Trophoblast cell (in vitro differentiated cells and primary cell): ENCODE results near the gene B4GALNT1. TPM values are rescaled to one million over a fixed set of nuclear protein-coding genes. Genes with fewer than 3 reads are reported as not detected.
"Not testable (repeated sequence)": the region's sequence is repeated elsewhere in the genome, so short reads cannot be mapped to it uniquely, and the experiment has no call there.

ENCODE experiments used
- DNase-seq, 2 donors: peaks; one replicate each; pipeline ENCODE4 v3.0.0-alpha.2; 2016
- H2AFZ ChIP-seq: 2 replicates; pipeline ENCODE4 v1.6.1; 2013; ENCODE audit warnings: low read length, moderate library complexity, mild to moderate bottlenecking; ENCODE audit not compliant: insufficient read depth, poor library complexity
- H2AK5ac ChIP-seq: 2 replicates; pipeline ENCODE4 v1.6.1; 2013; ENCODE audit warnings: mild to moderate bottlenecking, low read length
- H2BK120ac ChIP-seq: 2 replicates; pipeline ENCODE4 v1.6.1; 2013; ENCODE audit warnings: low read length, mild to moderate bottlenecking, moderate library complexity; ENCODE audit not compliant: insufficient read depth, poor library complexity
- H2BK12ac ChIP-seq: 2 replicates; pipeline ENCODE4 v1.6.1; 2013; ENCODE audit warnings: mild to moderate bottlenecking, low read length, moderate library complexity
- H2BK5ac ChIP-seq: 2 replicates; pipeline ENCODE4 v1.6.1; 2013; ENCODE audit warnings: low read length, low read depth, moderate library complexity, mild to moderate bottlenecking; ENCODE audit not compliant: poor library complexity
- H3K14ac ChIP-seq: 2 replicates; pipeline ENCODE4 v1.6.1; 2013; ENCODE audit warnings: mild to moderate bottlenecking, low read length
- H3K18ac ChIP-seq: 2 replicates; pipeline ENCODE4 v1.6.1; 2013; ENCODE audit warnings: mild to moderate bottlenecking, low read length
- H3K23ac ChIP-seq: 2 replicates; pipeline ENCODE4 v1.6.1; 2013; ENCODE audit warnings: low read length
- H3K27ac ChIP-seq: 2 replicates; pipeline ENCODE4 v1.5.1; 2013; ENCODE audit warnings: low read depth, mild to moderate bottlenecking, inconsistent platforms, low read length, moderate library complexity
- H3K27me3 ChIP-seq: 2 replicates; pipeline ENCODE4 v1.6.1; 2013; ENCODE audit warnings: inconsistent platforms, mild to moderate bottlenecking, low read length, moderate library complexity; ENCODE audit not compliant: insufficient read depth
- H3K36me3 ChIP-seq, 2 experiments: 1 replicate in 1 of 2; 2 replicates in 1 of 2; pipeline ENCODE4 v1.6.1; 2013; ENCODE audit warnings: low read length in 2 of 2, mild to moderate bottlenecking in 2 of 2, moderate library complexity in 1 of 2; ENCODE audit not compliant: insufficient read depth in 2 of 2, control insufficient read depth in 1 of 2
- H3K4ac ChIP-seq: 2 replicates; pipeline ENCODE4 v1.6.1; 2013; ENCODE audit warnings: low read depth, mild to moderate bottlenecking, low read length, moderate library complexity
- H3K4me1 ChIP-seq, 2 experiments: 1 replicate in 1 of 2; 2 replicates in 1 of 2; pipeline ENCODE4 v1.6.1; 2013; ENCODE audit warnings: low read length in 2 of 2, mild to moderate bottlenecking in 2 of 2, moderate library complexity in 1 of 2; ENCODE audit not compliant: insufficient read depth in 2 of 2, control insufficient read depth in 1 of 2
- H3K4me2 ChIP-seq: 2 replicates; pipeline ENCODE4 v1.6.1; 2013; ENCODE audit warnings: inconsistent platforms, mild to moderate bottlenecking, low read length, moderate library complexity
- H3K4me3 ChIP-seq: 2 replicates; pipeline ENCODE4 v1.5.1; 2013; ENCODE audit warnings: mild to moderate bottlenecking, low read depth, low read length, inconsistent platforms
- H3K79me1 ChIP-seq: one replicate; pipeline ENCODE4 v1.6.1; 2013; ENCODE audit warnings: low read length
- H3K79me2 ChIP-seq: 2 replicates; pipeline ENCODE4 v1.6.1; 2013; ENCODE audit warnings: low read length, mild to moderate bottlenecking; ENCODE audit not compliant: control insufficient read depth, insufficient read depth, poor library complexity
- H3K9ac ChIP-seq: 2 replicates; pipeline ENCODE4 v1.6.1; 2013; ENCODE audit warnings: mild to moderate bottlenecking, low read length
- H3K9me3 ChIP-seq: 2 replicates; pipeline ENCODE4 v1.6.1; 2013; ENCODE audit warnings: low read depth, mild to moderate bottlenecking, control low read depth, inconsistent platforms, low read length; ENCODE audit not compliant: insufficient read depth
- H4K12ac ChIP-seq: 2 replicates; pipeline ENCODE4 v1.6.1; 2013; ENCODE audit warnings: low read depth, mild to moderate bottlenecking, low read length, moderate library complexity
- H4K8ac ChIP-seq: 2 replicates; pipeline ENCODE4 v1.6.1; 2013; ENCODE audit warnings: low read depth, mild to moderate bottlenecking, low read length, moderate library complexity
- H4K91ac ChIP-seq: one replicate; pipeline ENCODE4 v1.6.1; 2013; ENCODE audit warnings: low read depth, mild to moderate bottlenecking, low read length, moderate library complexity
- WGBS: extraction: QIAGEN DNeasy Blood & Tissue Kit; methylation state at CpG from one replicate; pipeline ENCODE4 v1.1.7; 2013; ENCODE audit warnings: missing lambda C conversion rate; ENCODE audit not compliant: insufficient read length, insufficient coverage; ENCODE audit errors: extremely low coverage; 5-methylcytosine and 5-hydroxymethylcytosine counted together
- polyA plus RNA-seq: library from polyadenylated mRNA; stranded (reverse); fragments of 200-250 nt; gene quantifications from 2 replicates; pipeline ENCODE4 v1.2.3, GENCODE V29; 2013

Gene B4GALNT1
- 0.21 and 0.33 TPM in 2 replicates for polyA plus RNA-seq

DNA sequence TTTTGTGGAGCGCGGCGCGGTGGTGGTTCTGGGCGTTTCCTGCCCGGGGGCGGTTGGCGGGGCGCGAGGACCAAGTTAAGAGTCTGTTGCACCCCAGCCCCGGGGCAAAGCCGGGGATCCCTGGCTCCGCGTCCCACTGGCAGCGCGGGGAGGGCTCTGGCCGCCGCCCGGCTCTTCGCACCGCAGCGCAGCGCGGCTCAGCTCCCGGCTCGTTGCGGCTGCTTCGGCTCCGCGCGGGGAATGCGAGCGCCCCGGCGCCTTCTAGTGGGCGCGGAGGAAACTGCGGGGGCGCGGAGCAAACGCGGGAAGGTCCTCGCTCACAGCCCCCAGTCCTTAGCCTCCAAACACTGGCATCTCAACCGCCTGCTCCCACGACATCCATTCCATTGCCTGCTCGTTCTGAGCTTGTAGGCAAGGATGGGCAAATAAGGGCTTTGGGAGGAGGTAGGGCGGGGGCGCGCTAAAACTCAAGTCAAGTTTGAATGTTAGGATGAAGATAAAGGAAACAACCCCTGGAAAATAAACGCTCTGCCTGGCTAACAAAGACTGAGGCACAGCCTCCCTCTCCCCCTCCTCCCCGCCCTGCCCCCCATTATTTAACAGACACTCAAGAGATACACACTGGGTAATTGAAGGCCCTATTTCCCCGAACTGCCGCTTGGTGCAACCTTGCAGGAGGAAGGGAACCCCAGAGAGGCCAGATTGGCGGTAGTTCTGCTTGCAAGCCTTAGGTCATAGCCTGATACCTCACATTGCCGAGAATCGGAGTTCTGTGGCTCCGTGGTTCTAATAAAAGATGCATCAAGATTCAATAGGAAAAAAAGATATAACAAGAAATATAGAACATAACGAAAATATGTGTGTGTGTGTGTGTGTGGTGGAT, at the start of gene B4GALNT1:
TSS of gene B4GALNT1 (minus strand) at position 244 of the 883 bp plus-strand sequence. CDS start 1,069 bp downstream, outside the sequence.
- no peak within 1 kb of the TSS for H2BK12ac ChIP-seq
- H4K12ac ChIP-seq: no peak within 1 kb of the TSS
- no peak within 1 kb of the TSS for H2AK5ac ChIP-seq
- DNase-seq: peak; percentile 42 to 80
- no peak within 1 kb of the TSS for H4K91ac ChIP-seq
- H2BK120ac ChIP-seq: no peak within 1 kb of the TSS
- peak within 1 kb of the TSS; percentile 68 for H3K18ac ChIP-seq
- H3K27ac ChIP-seq: no peak within 1 kb of the TSS
- H3K14ac ChIP-seq: no peak within 1 kb of the TSS
- peaks cover 16% of the 10 kb centered on the region for H3K9me3 ChIP-seq
- H2AFZ ChIP-seq: peak within 1 kb of the TSS; percentile 23
- H4K8ac ChIP-seq: no peak within 1 kb of the TSS
- H2BK5ac ChIP-seq: no peak within 1 kb of the TSS
- H3K9ac ChIP-seq: no peak within 1 kb of the TSS
- peaks cover 2% of the 10 kb centered on the region for H3K79me2 ChIP-seq
- no peaks in the 10 kb centered on the region for H3K79me1 ChIP-seq
- H3K36me3 ChIP-seq: no peaks in the 10 kb centered on the region
- no peak within 1 kb of the TSS for H3K23ac ChIP-seq
- H3K4ac ChIP-seq: no peak within 1 kb of the TSS
- H3K4me2 ChIP-seq: peak within 1 kb of the TSS; percentile 84
- H3K4me3 ChIP-seq: peak within 1 kb of the TSS; percentile 17
- H3K27me3 ChIP-seq: peaks cover 47% of the 10 kb centered on the region
- no peaks in the 10 kb centered on the region for H3K4me1 ChIP-seq
- 100% methylated on average over 1 of the region's 58 CpGs for WGBS

DNA sequence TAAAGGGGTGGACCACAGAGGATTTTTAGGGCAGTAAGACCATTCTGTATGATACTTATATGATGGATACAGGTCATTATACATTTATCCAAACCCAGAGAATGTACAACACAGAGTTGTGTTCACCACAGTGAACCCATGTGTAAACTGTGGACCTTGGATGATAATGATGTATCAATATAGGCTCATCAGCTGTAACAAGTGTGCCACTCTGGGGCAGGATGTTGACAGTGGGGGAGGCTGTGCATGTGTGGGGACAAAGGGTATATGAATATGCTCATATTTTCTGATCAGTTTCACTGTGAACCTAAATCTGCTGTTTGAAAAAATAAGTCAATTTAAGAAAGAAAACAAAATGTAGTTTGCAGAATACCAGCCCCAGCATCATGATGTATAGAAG, 46.7 kb upstream of the B4GALNT1 start:
- H2AFZ ChIP-seq: no peak overlapping the region
- H4K91ac ChIP-seq: no peak overlapping the region
- H4K8ac ChIP-seq: no peak overlapping the region
- H2AK5ac ChIP-seq: no peak overlapping the region
- no peaks in the 10 kb centered on the region for H3K27me3 ChIP-seq
- no peak overlapping the region for H2BK5ac ChIP-seq
- no peak overlapping the region for H3K4ac ChIP-seq
- H2BK12ac ChIP-seq: no peak overlapping the region
- no peak overlapping the region for H3K14ac ChIP-seq
- no peak overlapping the region for H3K4me2 ChIP-seq
- H3K18ac ChIP-seq: no peak overlapping the region
- peaks cover 5% of the 10 kb centered on the region for H3K9me3 ChIP-seq
- H3K36me3 ChIP-seq: no peaks in the 10 kb centered on the region
- H4K12ac ChIP-seq: no peak overlapping the region
- no peaks in the 10 kb centered on the region for H3K4me1 ChIP-seq
- no peak overlapping the region for H3K23ac ChIP-seq
- H3K79me2 ChIP-seq: no peaks in the 10 kb centered on the region
- no peak overlapping the region for H3K4me3 ChIP-seq
- no peak overlapping the region for H2BK120ac ChIP-seq
- no peak overlapping the region for H3K9ac ChIP-seq
- no peaks in the 10 kb centered on the region for H3K79me1 ChIP-seq
- DNase-seq: no peak
- H3K27ac ChIP-seq: no peak overlapping the region

DNA sequence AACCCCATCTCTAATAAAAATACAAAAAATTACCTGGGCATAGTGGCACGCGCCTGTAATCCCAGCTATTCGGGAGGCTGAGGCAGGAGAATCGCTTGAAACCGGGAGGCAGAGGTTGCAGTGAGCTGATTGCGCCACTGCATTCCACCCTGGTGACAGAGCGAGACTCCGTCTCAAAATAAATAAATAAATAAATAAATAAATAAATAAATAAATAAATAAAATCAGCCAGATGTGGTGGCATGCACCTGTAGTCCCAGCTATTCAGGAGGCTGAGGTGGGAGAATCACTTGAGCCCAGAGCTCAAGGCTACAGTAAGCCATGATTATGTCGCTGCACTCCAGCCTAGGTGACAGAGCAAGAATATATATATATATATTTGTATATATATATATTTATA, 44.9 kb upstream of the B4GALNT1 start:
- not testable (repeated sequence) for H3K9ac ChIP-seq, H3K18ac ChIP-seq, H3K4me2 ChIP-seq, H3K36me3 ChIP-seq, H2BK12ac ChIP-seq, H3K4me1 ChIP-seq, H3K27ac ChIP-seq, H2BK5ac ChIP-seq, H3K79me1 ChIP-seq, H2AFZ ChIP-seq, H2AK5ac ChIP-seq, H4K91ac ChIP-seq, H2BK120ac ChIP-seq, H3K9me3 ChIP-seq, H3K4me3 ChIP-seq, H3K27me3 ChIP-seq, DNase-seq, H3K79me2 ChIP-seq, H3K14ac ChIP-seq, H3K4ac ChIP-seq, H4K8ac ChIP-seq, H4K12ac ChIP-seq, H3K23ac ChIP-seq
- WGBS: no CpG with 5 or more reads among the region's 9 CpGs

DNA sequence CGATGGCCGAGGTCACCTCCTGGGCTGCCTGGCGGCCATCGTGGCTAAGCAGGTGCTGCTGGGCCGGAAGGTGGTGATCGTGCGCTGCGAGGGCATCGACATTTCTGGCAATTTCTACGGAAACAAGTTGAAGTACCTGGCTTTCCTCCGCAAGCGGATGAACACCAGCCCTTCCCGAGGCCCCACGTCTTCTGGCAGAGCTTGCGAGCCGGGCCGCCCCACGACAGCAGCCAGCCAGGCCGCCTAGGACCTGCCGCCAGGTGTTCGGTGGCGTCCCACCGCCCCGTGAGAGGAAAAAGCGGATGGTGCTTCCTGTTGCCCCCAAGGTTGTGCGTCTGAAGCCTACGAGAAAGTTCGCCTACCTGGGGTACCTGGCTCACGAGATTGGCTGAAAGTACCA, 41.7 kb upstream of the B4GALNT1 start:
- H3K4me1 ChIP-seq: no peaks in the 10 kb centered on the region
- no peak overlapping the region for H2AFZ ChIP-seq
- no peaks in the 10 kb centered on the region for H3K27me3 ChIP-seq
- no peak overlapping the region for H3K27ac ChIP-seq
- H3K4ac ChIP-seq: no peak overlapping the region
- H2AK5ac ChIP-seq: no peak overlapping the region
- H3K14ac ChIP-seq: no peak overlapping the region
- H4K91ac ChIP-seq: no peak overlapping the region
- H4K8ac ChIP-seq: no peak overlapping the region
- H3K9ac ChIP-seq: no peak overlapping the region
- no peak overlapping the region for H3K4me2 ChIP-seq
- H2BK120ac ChIP-seq: no peak overlapping the region
- no peak overlapping the region for H3K4me3 ChIP-seq
- peaks cover 11% of the 10 kb centered on the region for H3K9me3 ChIP-seq
- H2BK5ac ChIP-seq: no peak overlapping the region
- H2BK12ac ChIP-seq: no peak overlapping the region
- H3K79me1 ChIP-seq: no peaks in the 10 kb centered on the region
- H3K23ac ChIP-seq: no peak overlapping the region
- no peak overlapping the region for H3K18ac ChIP-seq
- no peaks in the 10 kb centered on the region for H3K36me3 ChIP-seq
- DNase-seq: no peak
- H3K79me2 ChIP-seq: no peaks in the 10 kb centered on the region
- no CpG with 5 or more reads among the region's 29 CpGs for WGBS
- no peak overlapping the region for H4K12ac ChIP-seq
